SW 1271 (cell line): ENCODE results near the gene TBCD.

Experiments used
- DNase-seq, 2 experiments: peaks; one replicate each; lab custom pipeline; 2025; lab: John Stamatoyannopoulos, UW

Gene TBCD

GRCh38 chr17:82858376-82859126 is 106.7 kb downstream of the TBCD start:
- DNase-seq = no peak

- no peak for DNase-seq
Observed at GRCh38 chr17:82859431-82860403, 107.9 kb downstream of the TBCD start.

- DNase-seq = no peak
Observed at GRCh38 chr17:82860606-82861392, 108.9 kb downstream of the TBCD start.

GRCh38 chr17:82861393-82861775 is 109.5 kb downstream of the TBCD start:
- DNase-seq = no peak

- DNase-seq = no peak
Observed at GRCh38 chr17:82862191-82862590, 110.3 kb downstream of the TBCD start.

- DNase-seq = no peak
Observed at GRCh38 chr17:82862737-82863382, 111.0 kb downstream of the TBCD start.

- no peak for DNase-seq
Observed at GRCh38 chr17:82863383-82863940, 111.6 kb downstream of the TBCD start.

- DNase-seq = no peak
Observed at GRCh38 chr17:82863941-82864712, 112.3 kb downstream of the TBCD start.

- DNase-seq = no peak
Observed at GRCh38 chr17:82864713-82865248, 112.9 kb downstream of the TBCD start.

GRCh38 chr17:82865274-82865673 is 113.4 kb downstream of the TBCD start:
- no peak for DNase-seq

GRCh38 chr17:82865774-82866395 is 114.0 kb downstream of the TBCD start:
- DNase-seq = no peak

GRCh38 chr17:82866590-82867191 is 114.8 kb downstream of the TBCD start:
- no peak for DNase-seq

- DNase-seq = no peak
Observed at GRCh38 chr17:82867763-82868325, 116.0 kb downstream of the TBCD start.

GRCh38 chr17:82868715-82869131 is 116.9 kb downstream of the TBCD start:
- DNase-seq = no peak

- DNase-seq = no peak
Observed at GRCh38 chr17:82869536-82869935, 117.7 kb downstream of the TBCD start.

- no peak for DNase-seq
Observed at GRCh38 chr17:82870091-82870491, 118.2 kb downstream of the TBCD start.

- DNase-seq = no peak
Observed at GRCh38 chr17:82870541-82870940, 118.7 kb downstream of the TBCD start.

- no peak for DNase-seq
Observed at GRCh38 chr17:82871056-82871775, 119.4 kb downstream of the TBCD start.
